GM15510 (cell line): ENCODE data around the gene CD68.

Experiments
- POLR2A ChIP-seq: IDR thresholded peaks from 3 replicates; pipeline ENCODE4 v1.6.1; 2011; ENCODE audit warnings: borderline replicate concordance; ENCODE audit not compliant: insufficient read length; ENCODE audit errors: extremely low read depth

The CD68 gene

GRCh38 chr17:7556627-7557026 lies 22.8 kb upstream of the CD68 start:
- TF ChIP-seq POLR2A = no peak

GRCh38 chr17:7557147-7557764 lies 22.2 kb upstream of the CD68 start:
- TF ChIP-seq POLR2A = no peak

GRCh38 chr17:7557775-7558543 lies 21.5 kb upstream of the CD68 start:
- peak; percentile 51 for TF ChIP-seq POLR2A

GRCh38 chr17:7558544-7559319 lies 20.7 kb upstream of the CD68 start, which contains the start of gene TNFSF13:
TSS of gene TNFSF13 (plus strand) at chr17:7558750. CDS start at chr17:7559040, 290 bp downstream.
- no peak for TF ChIP-seq POLR2A

- TF ChIP-seq POLR2A = no peak
These were observed 19.9 kb upstream of the CD68 start for GRCh38 chr17:7559320-7560171.

GRCh38 chr17:7560172-7561027 lies 19.0 kb upstream of the CD68 start:
- TF ChIP-seq POLR2A = no peak

GRCh38 chr17:7561028-7561575 lies 18.3 kb upstream of the CD68 start:
- TF ChIP-seq POLR2A = no peak

- peak; percentile 78 for TF ChIP-seq POLR2A
These were observed 17.7 kb upstream of the CD68 start, which contains the start of gene SENP3 for GRCh38 chr17:7561589-7562207. TSS of gene SENP3 (plus strand) at chr17:7561919. CDS start at chr17:7563077, 1,158 bp downstream.

- no peak for TF ChIP-seq POLR2A
These were observed 17.2 kb upstream of the CD68 start for GRCh38 chr17:7562208-7562605.

- no peak for TF ChIP-seq POLR2A
These were observed 16.1 kb upstream of the CD68 start for GRCh38 chr17:7563115-7563869.

- no peak for TF ChIP-seq POLR2A
These were observed 9.9 kb upstream of the CD68 start for GRCh38 chr17:7569571-7569970.

GRCh38 chr17:7570351-7570750 lies 9.1 kb upstream of the CD68 start:
- TF ChIP-seq POLR2A = no peak
